Upper lobe of left lung (tissue), 4 donors: Measurements from ENCODE around the gene CNR2.

ENCODE experiments used
- EP300 ChIP-seq, 4 donors: sonication (generic); formaldehyde crosslinking; IDR thresholded peaks; one replicate each; pipeline ENCODE4 v1.5.1; 2017; ENCODE audit warnings: antibody characterized with exemption in 4 of 4, control low read depth in 2 of 4
- POLR2A ChIP-seq, 4 donors: fragments of 450-650 bp; IDR thresholded peaks; one replicate each; pipeline ENCODE4 v1.5.1; 2016 to 2017; ENCODE audit warnings: antibody characterized with exemption in 4 of 4, mild to moderate bottlenecking in 2 of 4
- POLR2AphosphoS5 ChIP-seq, 2 donors: sonication (generic); formaldehyde crosslinking; IDR thresholded peaks; one replicate each; pipeline ENCODE4 v1.5.1; 2017; ENCODE audit warnings: antibody characterized with exemption in 2 of 2
- TF ChIP-seq, protein P1 (sequence below), 6 experiments: fragments of 450-650 bp in 4 of 6; fragments of 200-600 bp in 2 of 6; sonication (generic) in 2 of 6; IDR thresholded peaks; one replicate each; pipeline ENCODE4 v1.5.1; 2016 to 2019; ENCODE audit warnings: antibody characterized with exemption in 6 of 6

DNA sequence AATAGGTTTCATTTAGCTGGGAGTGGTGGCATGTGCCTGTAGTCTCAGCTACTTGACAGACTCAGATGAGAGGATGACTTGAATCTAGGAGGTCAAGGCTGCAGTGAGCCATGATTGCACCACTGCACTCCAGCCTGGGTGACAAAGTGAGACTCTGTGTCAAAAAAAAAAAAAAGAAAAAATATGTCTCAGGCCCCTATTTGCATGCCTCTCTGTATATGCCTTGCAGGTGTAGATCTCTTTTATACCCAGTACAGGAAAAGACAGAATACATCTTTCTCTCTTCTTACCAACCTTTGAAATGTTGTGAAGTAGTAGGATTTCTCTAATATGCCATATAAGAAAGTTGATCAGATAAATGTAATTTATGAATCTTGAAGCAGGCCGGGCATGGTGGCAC, 6.4 kb downstream of the CNR2 start:
- TF ChIP-seq, protein P1, sequence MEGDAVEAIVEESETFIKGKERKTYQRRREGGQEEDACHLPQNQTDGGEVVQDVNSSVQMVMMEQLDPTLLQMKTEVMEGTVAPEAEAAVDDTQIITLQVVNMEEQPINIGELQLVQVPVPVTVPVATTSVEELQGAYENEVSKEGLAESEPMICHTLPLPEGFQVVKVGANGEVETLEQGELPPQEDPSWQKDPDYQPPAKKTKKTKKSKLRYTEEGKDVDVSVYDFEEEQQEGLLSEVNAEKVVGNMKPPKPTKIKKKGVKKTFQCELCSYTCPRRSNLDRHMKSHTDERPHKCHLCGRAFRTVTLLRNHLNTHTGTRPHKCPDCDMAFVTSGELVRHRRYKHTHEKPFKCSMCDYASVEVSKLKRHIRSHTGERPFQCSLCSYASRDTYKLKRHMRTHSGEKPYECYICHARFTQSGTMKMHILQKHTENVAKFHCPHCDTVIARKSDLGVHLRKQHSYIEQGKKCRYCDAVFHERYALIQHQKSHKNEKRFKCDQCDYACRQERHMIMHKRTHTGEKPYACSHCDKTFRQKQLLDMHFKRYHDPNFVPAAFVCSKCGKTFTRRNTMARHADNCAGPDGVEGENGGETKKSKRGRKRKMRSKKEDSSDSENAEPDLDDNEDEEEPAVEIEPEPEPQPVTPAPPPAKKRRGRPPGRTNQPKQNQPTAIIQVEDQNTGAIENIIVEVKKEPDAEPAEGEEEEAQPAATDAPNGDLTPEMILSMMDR (IDR thresholded peaks at IDR 0.05), result no peak
- TF ChIP-seq POLR2AphosphoS5 (IDR thresholded peaks at IDR 0.05) (no peak), POLR2A (IDR thresholded peaks at IDR 0.05) (no peak), EP300 (IDR thresholded peaks at IDR 0.05) (no peak)
